Right lung (tissue), 5 donors: ENCODE results near the gene APLP2. TPM values are rescaled to one million over a fixed set of nuclear protein-coding genes. Genes with fewer than 3 reads are reported as not detected.

Source experiments
- DNase-seq, 2 donors: peaks; one replicate each; pipeline ENCODE4 v3.0.0-alpha.2; 2013
- polyA plus RNA-seq, 5 donors: library from polyadenylated mRNA; unstranded; fragments of 120-200 nt; gene quantifications; one replicate each; pipeline versions ENCODE4 v1.2.1 to v1.2.3, GENCODE V29; 2013; ENCODE audit warnings: inconsistent platforms in 1 of 5, low replicate concordance in 1 of 5; ENCODE audit not compliant: insufficient read length in 5 of 5, insufficient read depth in 1 of 5

APLP2 gene
- polyA plus RNA-seq, 5 donors: 424 to 539 (median 490) TPM

GRCh38 chr11:130112071-130112830 is 42.6 kb downstream of the APLP2 start:
- no peak for DNase-seq

DNA sequence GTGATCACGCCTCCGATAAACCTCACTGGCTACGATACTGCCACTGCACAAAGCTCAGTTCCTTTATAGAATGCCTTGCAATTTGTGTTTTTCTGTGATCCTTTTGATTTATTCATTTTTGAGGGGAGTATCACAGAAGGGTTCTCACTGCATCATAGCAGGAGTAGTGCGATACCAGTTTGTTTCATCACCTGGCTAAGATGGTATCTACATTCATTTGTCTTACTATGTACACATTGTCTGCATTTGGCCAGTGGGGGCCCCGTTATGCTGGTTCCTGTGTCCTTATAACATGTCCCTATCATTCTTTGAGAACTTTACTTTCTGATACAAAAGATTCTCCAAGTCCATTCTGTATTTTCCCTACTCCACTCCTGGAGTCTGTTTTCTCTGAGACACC is 44.6 kb downstream of the APLP2 start:
- DNase-seq: no peak

DNA sequence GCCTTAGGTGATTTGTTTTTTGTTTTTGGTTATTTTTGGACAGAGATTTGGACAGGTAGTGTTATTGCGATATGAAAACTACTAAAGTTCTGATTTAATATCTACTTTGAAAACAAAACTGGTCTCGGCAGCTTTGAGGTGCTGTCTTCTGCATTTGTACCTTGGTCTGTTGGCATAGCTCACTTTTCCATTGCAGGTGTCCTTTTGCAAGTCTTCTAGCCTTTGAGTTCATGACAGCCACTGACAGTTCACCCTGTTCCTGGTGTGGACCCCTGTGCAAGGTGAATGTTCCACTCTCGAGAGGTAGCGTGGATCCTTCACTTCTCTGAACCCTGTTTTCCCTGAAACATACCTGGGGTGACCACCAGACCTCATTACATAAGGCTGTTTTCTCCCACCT is 45.0 kb downstream of the APLP2 start:
- no peak for DNase-seq

DNA sequence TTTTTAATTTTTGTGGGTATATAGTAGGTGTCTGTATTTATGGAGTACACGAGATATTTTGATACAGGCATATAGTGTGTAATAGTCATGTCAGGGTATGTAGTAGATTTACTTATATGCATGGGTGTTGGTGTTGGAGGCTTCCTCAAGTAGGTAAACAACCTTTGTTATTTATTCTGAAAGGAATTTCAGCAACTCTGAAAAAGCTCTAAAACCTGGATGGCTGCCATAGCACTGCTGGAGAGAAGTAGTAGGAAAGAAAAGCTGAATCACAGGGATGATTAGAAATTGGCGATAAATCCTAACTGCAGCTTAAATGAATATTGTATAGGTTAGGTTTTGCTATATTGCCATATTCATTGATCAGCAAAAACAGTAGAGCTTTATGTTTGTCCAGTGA is 45.5 kb downstream of the APLP2 start:
- no peak for DNase-seq

DNA sequence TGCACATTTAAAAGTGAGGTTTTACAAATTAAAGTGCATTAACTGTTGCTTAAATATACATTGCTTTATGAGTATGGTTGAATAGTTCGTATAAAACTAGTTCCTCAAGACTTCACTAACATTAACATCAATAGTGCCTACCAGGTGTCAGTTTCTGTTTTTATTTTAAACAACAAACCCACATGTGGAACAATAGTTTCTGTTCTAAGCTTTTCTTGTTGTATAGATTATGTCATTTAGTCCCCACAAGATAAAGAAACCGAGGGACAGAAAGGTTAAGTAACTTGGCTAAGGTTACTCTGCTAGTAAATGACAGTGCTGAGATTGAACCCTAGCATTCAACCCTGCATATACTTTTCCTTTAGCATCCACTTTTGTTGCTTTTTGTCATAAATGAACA is 48.5 kb downstream of the APLP2 start:
- DNase-seq: no peak

GRCh38 chr11:130118636-130119387 is 49.1 kb downstream of the APLP2 start:
- no peak for DNase-seq

- DNase-seq: no peak
Measured at GRCh38 chr11:130120045-130120444, 50.4 kb downstream of the APLP2 start.

GRCh38 chr11:130121445-130121978 is 51.8 kb downstream of the APLP2 start:
- DNase-seq: no peak

DNA sequence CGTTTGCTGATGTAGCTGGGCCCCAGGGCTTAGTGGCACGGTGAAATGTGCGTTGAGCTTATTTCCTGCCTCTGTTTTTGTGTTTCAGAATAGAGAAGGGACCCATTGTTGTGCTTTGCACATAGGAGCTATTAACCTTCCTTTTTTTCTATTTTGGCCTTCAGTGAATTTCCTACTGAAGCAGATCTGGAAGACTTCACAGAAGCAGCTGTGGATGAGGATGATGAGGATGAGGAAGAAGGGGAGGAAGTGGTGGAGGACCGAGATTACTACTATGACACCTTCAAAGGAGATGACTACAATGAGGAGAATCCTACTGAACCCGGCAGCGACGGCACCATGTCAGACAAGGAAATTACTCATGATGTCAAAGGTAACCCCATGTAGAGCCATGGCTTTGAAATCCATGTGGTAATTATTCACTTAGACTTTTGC is 52.5 kb downstream of the APLP2 start:
- DNase-seq: no peak

DNA sequence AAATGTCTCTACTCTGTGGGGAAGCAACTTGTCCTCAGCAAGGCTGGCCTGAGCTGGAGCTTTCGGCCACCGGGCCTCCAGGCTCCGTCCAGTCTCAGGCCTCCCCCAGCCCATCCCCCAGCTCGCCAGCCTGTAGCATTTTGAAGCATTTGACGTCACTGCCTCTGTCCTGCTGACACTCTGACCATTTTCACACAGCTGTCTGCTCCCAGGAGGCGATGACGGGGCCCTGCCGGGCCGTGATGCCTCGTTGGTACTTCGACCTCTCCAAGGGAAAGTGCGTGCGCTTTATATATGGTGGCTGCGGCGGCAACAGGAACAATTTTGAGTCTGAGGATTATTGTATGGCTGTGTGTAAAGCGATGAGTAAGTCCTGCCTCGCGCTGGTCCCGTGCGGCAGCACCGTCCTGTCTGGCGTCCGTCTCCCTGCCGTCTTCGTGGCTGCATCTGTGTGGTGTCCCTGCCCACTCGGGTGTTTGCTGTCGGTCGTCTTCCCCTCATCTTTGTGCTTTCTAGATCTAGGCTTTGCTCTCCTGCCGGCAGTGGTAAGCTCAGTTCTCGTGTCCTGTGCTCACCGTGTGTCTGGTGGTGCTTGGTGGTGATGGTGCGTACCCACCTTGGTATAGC is 53.8 kb downstream of the APLP2 start:
- no peak for DNase-seq

DNA sequence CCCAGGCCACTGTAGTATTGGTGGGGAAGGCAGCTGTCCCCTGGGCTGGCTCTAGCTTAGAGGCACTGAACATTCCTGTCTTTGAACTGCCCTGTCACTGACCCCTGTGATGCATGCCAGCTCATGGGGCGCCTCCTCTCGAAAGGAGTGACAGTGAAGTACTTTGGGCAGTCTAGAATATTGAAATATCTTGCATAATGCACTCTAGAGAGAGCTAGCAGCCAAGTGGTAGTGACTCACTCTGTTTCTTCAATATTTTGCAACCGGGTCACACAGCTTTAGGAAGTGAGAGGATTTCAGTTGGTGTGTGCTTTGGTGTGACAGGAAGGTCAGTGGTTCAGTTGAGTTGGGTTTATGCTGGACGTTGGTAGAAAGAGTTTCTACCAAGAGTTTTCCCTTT is 54.4 kb downstream of the APLP2 start:
- DNase-seq: peak in 1 of 2 donors; percentile 42

DNA sequence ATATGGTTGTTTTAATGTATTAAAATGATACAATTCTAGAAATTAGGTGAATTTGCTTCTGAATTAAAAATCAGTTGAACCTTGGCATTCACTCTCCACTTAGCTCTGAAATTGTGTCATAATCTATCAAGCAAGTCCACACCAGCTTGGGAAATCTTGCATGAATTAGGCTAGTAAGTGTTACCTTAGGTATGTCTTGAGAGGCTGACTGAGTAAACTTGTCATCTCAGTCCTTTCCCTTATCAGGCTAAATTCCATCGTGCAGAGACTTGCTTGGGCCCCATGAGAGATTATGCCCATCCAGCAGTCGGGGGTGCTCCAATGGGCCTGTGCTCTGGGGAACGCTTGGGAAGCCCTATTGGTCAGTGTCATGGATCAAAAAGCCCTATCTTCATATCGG is 55.9 kb downstream of the APLP2 start:
- no peak for DNase-seq

DNA sequence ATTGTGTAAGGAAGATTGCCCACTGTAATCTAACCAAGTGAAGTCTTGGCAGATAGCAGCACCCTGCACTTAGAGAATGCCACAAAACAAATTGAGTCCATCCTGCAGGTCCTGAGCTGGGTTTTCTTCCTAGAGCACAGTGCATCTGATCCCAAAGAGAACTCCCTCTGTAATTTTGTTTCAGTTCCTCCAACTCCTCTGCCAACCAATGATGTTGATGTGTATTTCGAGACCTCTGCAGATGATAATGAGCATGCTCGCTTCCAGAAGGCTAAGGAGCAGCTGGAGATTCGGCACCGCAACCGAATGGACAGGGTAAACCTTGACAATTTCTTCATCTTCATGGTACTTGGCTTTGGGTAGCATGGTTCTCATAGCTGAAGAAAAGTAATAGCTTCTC is 56.8 kb downstream of the APLP2 start:
- no peak for DNase-seq

GRCh38 chr11:130127509-130127908 is 57.8 kb downstream of the APLP2 start:
- DNase-seq: no peak

DNA sequence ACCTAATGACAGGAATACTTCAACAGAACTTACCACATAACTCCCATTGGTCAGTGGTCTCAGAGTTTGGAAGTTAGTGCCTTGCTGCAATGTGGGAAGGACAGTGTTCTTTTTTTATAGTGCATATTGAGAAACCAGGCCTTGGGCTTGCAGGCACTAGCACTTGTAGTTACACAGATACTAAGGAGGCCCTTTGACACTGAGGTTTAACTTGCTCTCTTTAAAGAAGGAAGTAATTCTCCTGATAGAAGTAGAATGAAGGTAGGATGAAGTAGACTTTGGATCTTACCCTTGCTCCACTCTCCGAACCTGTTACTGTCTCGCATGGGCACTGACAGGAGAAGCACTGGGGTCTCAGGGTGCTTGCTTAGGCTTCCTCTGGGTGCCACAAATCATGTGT is 58.9 kb downstream of the APLP2 start:
- DNase-seq: no peak

- no peak for DNase-seq
Measured at GRCh38 chr11:130129922-130130321, 60.2 kb downstream of the APLP2 start.

DNA sequence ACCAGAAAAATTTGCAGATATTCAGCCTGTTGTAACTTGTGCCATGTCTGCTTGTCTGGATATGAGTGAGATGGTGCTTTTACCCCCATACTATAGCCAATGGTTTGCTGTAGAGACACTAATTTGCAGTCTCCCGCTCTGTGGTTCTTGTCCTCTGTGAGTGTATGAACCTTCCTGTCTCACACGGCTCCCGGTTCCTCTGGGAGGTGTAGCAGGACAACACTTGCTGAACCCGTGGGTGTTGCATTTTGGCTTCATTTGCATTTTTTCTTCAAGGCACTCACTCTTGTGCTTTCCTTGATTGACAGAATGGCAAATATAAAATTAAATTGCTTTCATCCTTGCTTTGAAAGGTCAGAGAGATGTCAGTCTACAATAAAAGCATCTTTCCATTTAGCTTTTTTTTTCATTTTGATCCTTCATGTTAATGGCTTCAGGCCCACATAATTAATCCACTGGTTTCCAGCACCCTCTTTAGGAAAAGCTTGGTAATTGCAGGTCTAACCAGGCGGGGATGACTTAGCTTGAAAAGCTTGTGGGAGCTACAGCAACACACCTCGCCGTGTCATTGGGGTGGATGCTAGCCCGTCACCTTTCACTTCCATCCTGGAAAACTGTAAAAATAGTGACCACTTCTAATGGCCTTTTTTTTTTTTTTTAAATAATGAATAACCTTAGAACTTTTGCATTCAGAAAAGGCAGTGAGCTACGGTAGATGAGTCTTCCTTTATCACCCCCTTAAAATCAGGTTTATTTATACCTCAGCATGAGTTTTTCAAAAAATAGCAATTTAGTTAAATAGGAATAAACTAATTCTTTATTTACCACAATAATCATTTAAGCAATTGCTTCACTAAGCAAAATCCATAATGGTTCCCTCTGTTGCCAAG is 62.5 kb downstream of the APLP2 start:
- peak; percentile 42 to 58 for DNase-seq

- DNase-seq: no peak
Measured at GRCh38 chr11:130133716-130134115, 64.0 kb downstream of the APLP2 start.

- DNase-seq: no peak
Measured at GRCh38 chr11:130136107-130136506, 66.4 kb downstream of the APLP2 start.

- DNase-seq: no peak
Measured at GRCh38 chr11:130137999-130138398, 68.3 kb downstream of the APLP2 start.

DNA sequence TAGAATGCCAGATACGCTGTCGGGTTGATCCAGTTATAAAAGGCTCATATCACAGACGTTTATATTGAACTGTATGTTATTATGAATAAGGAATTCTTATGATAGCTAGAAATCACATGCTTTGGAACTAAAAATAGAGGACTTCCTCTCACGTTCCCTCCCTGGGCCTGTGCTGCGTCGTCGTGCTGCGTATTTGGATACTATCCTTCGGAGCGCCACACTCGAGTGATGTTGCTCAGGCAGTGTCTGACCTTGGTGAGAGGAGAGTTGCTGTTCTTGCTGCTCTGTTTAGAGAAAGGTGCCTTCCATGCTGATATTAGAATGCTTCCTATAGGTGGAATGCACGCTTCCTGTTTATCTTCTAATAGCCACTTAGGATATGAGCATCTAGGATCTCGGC is 69.7 kb downstream of the APLP2 start:
- DNase-seq: no peak
